Fibroblast of upper back skin (primary cell): ENCODE data around the gene SDC3.
"Not testable (repeated sequence)": the region's sequence is repeated elsewhere in the genome, so short reads cannot be mapped to it uniquely, and the experiment has no call there.

Experiments
- DNase-seq: peaks from one replicate; pipeline ENCODE4 v3.0.0-alpha.2; 2013

SDC3 gene

GRCh38 chr1:30908696-30909364 is at the start of gene SDC3:
TSS of gene SDC3 (minus strand) at chr1:30908758. CDS start at chr1:30908586, 172 bp downstream.
- peak; percentile 37 for DNase-seq

GRCh38 chr1:30957560-30958222 is 49.1 kb upstream of the SDC3 start:
- DNase-seq, result no peak

DNA sequence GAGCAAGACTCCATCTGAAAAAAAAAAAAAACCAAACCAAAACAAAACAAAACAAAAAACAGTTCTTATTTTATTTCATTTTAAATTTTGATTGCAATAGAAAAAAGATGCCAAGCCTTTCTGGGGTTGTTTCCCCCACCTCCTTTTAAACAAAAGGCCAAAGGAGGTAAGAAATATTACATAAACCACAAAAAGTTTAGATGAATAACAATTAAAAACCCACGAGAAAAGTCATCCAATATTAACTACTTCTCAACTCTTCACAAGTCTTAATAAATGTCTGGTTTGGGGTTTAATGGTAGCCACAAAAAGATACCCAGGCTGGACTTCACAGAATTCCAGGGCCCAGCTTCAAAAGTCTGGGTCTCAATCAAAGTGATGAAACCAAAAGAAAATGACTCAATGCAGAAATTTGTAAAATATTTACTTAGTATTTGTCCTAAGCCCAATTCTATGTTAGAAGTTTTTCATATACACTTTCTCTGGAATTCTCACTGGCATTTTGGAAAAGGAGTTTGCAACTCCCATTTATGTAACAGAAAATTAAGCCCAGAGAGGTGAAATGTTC is 47.0 kb upstream of the SDC3 start:
- DNase-seq, result peak; percentile 82

DNA sequence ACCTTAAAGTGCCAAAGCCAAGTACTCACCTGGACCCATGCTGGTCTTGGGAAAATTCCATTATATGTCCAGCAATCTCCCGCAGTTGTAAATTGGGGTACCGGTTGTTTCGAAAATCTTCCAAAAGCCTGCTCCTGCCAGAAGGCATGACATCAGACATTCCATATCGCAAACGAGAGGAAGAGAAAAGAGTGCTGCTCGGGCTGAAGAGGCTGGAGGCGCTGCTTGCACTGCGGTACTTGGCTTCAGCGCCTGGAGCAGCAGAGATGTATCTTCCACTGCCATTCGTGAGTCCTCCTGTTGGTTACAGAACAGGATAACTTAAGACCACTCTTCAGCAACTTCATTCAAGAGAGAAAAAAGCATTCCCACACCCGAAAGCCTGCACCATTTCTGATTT is 45.1 kb upstream of the SDC3 start:
- no peak for DNase-seq

GRCh38 chr1:30952098-30952497 is 43.5 kb upstream of the SDC3 start:
- no peak for DNase-seq

DNA sequence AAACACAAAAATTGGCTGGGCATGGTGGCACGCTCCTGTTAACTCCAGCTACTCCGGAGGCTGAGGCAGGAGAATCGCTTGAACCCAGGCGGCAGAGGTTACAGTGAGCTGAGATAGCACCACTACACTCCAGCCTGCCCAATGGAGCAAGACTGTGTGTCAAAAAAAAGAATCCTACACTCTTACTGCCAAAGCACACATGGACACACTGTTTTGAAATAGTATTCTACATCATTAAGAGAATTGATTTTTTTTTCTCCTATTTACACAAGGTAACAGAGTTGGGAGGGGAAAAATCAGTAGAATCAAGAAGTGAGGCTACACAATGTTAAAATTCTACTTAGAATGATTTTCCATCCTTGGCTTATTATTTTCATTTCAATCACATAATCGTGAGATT is 42.1 kb upstream of the SDC3 start:
- DNase-seq, result no peak

DNA sequence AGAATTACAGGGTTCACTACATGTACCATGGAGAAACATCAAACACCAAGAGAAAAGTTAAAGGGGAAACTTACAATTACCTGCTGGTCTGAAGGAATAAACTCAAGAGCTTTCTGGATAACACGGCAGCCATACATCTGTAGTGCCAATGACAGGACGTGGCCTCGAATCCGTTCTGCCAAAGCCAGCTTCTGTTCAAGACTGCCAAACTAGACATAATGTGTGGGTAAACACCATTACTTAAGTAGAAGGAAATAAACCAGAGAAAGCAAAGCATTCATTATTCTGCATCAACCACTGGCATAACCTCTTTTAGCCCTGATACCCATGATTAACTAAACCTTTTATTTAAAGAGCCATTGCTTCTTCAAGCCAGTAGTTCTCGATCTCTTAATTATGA is 41.5 kb upstream of the SDC3 start:
- no peak for DNase-seq

DNA sequence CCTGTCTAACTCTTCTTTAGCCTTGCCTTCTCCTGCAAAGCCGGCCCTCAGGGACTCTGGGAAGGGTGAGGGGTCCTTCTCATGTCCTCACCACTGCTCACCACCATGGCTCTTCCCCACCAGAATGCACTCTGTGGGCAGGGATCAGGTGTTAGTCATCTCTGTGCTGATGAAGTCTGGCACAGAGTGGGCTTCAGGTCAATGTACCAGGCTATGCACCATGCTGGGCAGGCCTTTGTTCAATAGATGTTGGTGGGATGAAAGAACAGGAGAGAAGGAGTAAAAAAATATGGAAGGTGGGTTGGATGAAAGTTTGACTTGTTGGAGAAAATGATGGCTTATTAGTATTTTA is 40.9 kb upstream of the SDC3 start:
- DNase-seq, result not testable (repeated sequence)

DNA sequence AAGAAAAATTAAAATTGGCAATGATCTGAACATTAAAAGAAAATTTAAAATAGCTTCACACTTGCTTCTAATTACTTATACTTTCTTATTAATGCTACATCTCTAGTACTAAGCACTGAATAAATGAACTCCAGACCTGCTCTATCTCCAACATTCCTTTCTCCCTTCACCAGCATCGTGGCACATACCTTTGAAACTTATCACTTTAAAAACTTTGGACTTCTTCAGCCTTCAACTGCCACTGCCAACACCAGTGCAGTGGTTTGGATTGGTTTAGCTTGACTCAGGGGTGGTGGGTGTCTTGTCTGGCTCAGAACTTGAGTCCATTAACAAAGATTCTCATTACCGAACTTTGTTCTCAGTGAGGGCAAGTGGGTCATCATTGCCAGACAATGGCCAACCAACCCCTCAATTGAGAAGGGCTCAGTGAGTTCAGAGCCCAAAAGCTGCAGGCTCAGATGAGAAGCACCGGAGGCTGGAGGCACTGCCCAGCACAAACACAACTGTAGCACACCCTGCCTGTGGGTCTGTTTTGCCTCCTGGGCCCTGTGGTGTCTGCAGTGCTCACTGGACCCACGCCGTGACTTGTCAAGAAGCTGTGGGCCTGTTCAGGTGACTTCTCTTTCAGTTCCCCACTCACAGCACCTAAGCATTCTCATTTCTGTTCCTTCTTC is 40.4 kb upstream of the SDC3 start:
- DNase-seq, result peak; percentile 64

DNA sequence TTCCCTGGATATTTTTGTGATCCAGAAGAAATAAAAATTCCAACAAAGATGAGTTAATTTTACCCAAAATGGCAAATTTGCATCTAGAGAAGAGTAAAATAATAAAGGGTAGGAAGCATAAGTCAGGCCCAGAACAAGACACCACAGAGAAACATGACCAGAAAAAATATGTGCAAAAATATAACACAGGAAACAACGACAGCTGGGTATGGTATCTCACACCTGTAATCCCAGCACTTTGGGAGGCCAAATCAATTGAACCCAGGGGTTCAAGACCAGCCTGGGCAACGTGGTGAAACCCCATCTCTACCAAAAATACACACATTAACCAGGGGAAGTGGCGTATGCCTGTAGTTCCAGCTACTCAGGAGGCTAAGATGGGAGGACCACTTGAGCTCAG is 39.7 kb upstream of the SDC3 start:
- DNase-seq, result no peak

DNA sequence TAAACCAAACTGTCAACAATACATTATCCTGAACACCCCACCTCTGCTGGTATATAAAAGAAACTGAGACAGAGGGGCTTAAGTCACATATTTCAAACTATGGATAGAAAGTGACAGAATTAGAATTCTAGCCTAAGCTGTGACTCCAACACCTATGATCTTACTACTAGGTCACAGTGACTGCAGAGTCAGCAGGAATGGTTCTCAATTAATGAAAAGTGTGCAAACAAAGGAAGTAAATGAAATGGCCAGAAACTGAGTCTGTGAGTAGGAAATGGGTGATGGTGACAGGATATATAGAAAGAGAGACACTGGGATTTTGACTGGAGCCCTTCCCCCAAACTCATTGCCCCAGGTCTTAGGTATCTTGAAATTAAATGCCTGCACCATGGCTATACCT is 38.7 kb upstream of the SDC3 start:
- DNase-seq, result no peak

- no peak for DNase-seq
Observed at GRCh38 chr1:30942326-30942963, 33.9 kb upstream of the SDC3 start.

- no peak for DNase-seq
Observed at GRCh38 chr1:30940541-30940940, 32.0 kb upstream of the SDC3 start.

GRCh38 chr1:30936541-30937171 is 28.1 kb upstream of the SDC3 start:
- no peak for DNase-seq

- not testable (repeated sequence) for DNase-seq
Observed at GRCh38 chr1:30935758-30936157, 27.2 kb upstream of the SDC3 start.

DNA sequence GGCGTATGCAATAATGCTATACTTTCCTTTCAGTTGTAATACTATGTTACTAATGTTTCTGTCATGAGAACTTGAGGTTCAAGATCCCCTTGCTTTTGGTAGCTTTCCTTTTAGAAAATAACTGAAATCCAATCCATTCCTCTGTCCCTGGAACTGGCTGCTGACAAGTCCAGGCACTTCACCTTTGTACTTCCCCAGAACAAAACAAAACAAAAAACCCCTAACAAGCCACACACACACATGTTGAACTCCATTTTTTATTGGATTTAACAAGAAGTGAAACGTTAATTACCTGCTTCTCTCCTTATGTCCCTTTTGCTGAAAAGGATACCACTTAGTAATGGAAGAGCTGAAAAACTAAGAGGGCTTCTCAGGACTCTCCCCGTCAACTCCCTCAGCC is 26.1 kb upstream of the SDC3 start:
- no peak for DNase-seq

DNA sequence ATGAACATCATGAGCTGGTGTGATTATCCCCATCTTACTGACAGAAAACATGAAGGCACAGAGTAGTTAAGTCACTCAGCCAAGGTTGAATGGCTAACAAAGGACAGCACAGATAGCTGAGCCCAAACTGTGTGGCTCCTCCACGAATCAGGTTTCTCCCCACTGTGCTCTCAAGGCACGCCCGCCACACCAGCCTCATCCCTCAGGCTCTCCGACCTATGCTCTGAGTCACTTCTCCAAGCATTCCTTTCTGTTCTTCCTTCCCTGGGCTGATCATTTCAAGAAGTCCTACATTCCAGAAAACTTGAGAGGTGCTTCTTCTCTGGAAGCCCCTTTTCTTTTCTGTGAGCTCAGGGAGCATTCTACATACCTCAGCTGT is 25.3 kb upstream of the SDC3 start:
- peak; percentile 72 for DNase-seq

DNA sequence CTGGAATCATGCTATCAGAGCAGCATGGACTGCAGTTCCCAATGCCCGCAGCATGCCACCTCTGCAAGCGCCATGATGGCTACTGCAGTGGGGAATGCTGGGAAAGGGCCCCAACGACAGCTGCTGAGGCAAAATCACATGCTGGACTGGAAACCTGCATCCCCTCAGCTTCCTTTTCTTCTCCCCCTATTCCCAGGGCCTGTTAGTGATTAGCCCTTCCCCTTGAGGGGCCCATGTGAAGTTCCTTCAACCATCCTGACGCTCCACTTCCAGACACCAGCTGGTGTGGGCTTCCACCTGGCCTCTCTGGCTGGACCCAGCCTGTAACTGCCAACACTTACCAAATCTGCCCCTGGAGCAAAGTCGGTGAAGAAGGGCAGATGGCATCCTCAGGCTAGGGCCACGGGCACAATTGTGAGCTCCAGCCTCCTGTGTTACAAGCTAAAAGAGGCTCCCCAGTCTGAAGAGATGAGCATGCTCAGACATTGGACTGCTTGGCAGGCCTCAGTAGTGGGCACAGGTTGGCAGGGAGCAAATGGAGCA is 22.1 kb upstream of the SDC3 start:
- no peak for DNase-seq

DNA sequence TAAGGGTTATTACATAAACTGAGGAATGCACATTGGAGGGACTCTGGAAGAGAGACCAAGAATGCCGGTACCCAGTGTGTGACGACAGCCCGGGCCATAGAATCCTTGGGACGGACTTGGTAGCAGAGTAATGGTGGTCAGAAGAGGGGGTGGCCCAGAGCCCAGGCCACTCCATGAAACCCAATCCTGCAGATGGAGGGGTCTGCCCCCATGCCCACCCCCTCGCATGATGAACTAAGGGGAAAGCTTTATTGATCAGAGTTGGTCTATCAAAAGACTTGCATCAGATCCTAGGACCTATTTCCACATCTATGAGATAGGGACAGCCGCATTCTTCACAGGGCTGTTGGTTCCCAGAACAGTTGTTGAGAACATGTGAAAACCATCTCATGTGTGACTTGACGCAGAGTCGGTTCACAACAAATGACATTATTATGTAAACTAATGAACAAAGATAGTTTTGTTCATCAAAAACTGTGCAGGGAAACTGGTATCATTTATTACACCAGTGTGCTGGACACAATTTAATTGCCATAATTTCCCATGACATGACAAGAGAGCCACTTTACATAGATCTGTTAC is 21.5 kb upstream of the SDC3 start:
- DNase-seq, result no peak

GRCh38 chr1:30929135-30929889 is 20.8 kb upstream of the SDC3 start:
- peak; percentile 38 for DNase-seq

- DNase-seq, result no peak
Observed at GRCh38 chr1:30928789-30929134, 20.2 kb upstream of the SDC3 start.

DNA sequence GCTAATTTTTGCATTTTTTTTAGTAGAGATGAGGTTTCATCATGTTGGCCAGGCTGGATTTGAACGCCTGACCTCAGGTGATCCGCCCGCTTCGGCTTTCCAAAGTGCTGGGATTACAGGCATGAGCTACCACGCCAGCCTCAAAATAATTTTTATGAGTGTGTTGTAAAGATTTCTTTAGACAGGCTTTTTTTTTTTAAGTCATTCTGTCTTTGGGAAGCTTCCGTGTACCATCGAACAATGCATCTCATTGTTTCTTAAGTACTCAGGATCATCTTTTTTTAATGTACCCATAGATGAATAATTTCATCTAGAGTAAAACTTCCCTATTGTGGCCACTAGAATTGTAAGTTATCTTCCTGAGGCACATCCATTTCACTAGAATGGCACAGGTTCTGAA is 19.6 kb upstream of the SDC3 start:
- no peak for DNase-seq
